Fibroblast of skin of right quadriceps (primary cell): ENCODE results near the gene SHMT2.

Source experiments
- DNase-seq: peaks from one replicate; pipeline ENCODE4 v3.0.0-alpha.2; 2013

Gene SHMT2

DNA sequence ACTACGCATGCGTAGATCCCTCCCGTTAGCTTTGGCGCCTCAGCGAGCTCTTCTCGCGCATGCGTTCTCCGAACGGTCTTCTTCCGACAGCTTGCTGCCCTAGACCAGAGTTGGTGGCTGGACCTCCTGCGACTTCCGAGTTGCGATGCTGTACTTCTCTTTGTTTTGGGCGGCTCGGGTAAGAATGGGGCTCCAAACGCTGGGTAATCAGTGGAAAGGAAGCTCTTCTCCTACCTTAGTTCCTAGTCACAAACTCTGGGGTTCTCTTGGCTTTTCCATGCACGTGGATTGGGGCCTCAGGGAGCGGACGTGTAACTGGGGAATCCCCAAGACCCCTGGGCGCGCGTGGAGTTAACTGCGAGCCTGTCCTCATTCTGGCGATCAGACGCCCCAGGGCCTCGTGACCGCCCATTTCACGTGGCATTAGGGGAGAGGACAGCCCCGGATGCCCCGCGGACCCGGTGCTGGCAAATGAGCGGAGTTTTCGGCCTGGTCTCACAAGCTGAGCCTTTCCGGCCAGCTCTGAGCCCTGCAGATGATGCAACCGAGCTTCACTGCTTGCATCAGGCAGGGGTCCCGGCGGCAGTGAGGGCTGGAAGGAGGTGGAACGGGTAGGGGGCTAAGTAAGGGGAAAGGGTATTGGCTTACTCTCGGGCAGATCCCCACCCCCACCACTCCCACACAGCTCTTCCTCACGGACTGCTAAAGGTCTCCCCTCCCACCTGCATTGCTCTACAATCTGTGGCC is at the start of gene SHMT2:
Gene SHMT2 (plus strand): TSS at position 78 of the 747 bp plus-strand sequence. CDS start 68 bp downstream, at position 146.
- peak; percentile 94 for DNase-seq

DNA sequence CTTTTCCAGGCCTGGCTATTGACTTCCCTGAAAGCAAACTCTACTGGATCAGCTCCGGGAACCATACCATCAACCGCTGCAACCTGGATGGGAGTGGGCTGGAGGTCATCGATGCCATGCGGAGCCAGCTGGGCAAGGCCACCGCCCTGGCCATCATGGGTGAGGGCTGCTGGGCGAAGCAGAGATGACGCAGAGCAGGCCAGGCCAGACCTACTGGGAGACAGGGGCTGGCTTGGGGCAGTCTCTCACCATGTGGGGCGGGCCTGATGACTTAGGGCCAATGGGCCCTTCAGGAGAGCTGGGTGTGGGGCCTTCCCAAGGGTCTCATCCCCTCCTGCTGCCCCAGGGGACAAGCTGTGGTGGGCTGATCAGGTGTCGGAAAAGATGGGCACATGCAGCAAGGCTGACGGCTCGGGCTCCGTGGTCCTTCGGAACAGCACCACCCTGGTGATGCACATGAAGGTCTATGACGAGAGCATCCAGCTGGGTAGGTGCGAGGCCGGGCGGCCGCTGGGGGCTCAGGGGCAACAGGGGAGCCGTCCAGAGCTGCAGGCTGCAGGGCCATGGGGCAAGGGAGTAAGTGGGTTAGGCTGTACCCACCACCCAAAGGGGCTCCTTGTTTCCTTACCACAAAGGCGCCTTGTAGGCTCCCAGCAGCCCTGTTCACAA is 49.1 kb upstream of the SHMT2 start:
- no peak for DNase-seq

DNA sequence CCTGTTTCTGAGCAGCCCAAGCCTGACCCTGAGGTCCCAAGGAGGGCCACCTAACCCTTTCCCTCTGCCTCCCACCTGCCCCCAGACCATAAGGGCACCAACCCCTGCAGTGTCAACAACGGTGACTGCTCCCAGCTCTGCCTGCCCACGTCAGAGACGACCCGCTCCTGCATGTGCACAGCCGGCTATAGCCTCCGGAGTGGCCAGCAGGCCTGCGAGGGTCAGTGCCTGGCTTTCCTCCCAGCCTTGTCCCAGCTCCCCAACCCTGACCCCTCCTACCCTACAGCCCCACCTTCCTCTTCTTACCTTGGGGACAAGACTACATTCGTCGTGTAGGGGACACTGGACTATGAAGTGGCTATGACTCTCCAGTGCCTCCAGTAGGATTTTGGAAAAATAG is 48.4 kb upstream of the SHMT2 start:
- no peak for DNase-seq

DNA sequence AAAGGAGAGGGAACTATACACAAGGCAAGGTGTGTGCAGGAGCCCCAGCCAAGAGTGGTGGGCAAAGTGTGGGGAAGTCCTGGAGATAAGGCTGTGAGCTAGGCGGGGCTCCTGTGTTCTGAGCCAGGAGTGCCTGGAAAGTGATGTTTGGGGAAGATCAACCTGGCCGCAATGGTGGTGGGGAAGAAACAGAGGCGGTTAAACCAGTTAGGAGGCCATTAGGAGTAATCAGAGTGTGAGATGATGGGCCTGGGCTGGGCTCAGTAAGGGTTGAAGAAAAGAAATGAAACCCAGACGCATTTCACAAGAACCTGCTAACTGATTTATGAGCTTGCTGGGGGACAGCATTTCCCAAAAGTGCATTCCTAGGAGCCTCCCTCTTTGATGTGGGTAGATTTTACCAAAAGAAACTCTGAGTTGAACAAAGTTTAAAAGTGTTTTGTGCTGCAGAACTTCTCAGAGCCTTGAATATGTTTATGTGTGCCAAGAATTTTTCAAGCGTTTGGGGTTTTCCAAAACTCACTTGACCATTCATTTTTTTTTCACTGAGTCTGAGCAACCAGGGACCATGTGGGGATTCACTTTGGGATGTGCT is 47.9 kb upstream of the SHMT2 start:
- DNase-seq, result peak; percentile 67

DNA sequence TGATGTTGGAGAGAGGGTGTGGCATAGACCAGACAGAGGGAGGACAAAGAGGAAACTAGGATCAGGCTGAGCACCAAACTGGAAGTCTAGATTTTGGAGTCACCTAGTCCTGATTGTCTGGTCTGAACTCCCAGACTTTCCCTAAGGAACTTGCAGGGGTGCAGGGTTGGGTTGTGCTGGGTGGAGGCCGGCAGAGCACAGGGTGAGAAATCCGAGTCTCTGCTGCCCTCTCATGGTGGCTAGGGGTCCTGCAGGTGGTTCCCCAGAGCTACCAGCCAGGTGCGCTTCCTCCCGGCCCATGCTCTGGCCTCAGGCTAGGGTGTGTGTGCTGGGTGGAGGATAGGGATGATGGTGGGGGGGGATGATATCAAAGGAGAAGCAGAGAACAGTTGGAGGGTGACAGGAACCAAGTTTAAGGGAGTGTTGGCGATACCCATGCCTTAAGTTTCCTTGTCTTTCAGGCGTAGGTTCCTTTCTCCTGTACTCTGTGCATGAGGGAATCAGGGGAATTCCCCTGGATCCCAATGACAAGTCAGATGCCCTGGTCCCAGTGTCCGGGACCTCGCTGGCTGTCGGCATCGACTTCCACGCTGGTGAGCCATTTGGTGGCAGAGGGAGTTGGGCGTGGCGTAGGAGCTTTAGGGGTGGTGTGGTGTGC is 46.5 kb upstream of the SHMT2 start:
- peak; percentile 57 for DNase-seq

DNA sequence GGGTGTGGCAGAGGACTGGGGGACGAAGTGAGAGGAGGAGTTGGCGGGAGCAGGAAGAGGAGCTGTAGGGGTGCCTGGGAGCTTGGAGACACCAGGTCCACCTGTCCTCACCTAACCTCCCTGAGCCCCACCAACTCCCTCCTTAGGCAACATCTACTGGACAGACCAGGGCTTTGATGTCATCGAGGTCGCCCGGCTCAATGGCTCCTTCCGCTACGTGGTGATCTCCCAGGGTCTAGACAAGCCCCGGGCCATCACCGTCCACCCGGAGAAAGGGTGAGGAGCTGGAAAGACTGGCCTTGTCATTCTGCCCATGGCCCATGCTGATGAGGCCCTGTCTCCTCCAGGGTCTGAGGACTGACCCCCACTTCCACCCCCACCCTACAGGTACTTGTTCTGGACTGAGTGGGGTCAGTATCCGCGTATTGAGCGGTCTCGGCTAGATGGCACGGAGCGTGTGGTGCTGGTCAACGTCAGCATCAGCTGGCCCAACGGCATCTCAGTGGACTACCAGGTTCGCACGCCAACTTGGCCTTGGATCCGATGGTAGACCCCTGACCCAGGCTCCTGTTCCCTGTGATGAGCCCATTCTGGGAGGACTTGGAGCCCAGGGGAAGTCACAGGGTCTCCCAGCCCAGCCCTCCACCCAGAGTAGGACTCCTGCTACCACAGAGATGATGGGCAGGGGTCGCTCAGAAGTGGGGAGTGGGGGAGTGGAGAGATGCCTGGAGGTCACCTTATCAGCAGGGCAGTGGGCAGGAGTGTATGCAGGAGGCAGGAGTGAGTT is 45.4 kb upstream of the SHMT2 start:
- DNase-seq, result no peak

DNA sequence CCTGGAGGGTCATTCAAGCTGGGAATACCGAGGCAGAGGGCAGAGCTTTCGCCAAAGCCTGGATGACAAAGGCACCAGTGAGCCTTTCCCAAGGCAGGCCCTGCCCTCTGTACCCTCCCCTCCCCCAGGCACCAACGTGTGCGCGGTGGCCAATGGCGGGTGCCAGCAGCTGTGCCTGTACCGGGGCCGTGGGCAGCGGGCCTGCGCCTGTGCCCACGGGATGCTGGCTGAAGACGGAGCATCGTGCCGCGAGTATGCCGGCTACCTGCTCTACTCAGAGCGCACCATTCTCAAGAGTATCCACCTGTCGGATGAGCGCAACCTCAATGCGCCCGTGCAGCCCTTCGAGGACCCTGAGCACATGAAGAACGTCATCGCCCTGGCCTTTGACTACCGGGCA is 44.1 kb upstream of the SHMT2 start:
- no peak for DNase-seq

DNA sequence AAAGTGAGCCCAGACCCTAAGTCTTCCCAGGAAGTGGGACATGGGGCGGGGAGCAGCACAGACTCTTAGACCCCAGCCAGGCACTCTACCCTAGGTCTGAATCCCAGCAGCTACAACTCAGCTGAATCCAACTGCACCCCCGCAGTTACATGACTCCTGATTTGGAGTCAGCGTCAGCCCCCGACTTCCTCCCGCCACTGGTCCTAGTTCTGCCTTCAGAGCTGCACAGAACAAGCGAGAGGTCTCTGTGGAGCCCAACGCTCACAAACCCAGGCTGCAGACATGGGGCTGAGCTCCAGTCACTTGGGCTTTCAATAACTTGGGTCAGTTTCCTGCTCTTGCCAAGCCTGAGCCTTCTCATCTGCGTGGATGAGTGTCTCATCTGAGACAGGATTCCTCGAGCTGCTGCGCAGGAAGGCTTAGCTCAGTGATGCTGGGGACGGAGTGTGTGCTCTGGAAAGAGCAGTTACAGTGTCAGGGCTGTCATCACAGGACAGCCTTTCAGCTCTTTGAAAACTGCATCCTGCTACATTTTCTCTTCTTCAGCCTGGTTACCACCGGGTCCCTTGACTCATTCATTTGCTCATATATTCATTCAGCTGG is 43.5 kb upstream of the SHMT2 start:
- DNase-seq, result no peak

DNA sequence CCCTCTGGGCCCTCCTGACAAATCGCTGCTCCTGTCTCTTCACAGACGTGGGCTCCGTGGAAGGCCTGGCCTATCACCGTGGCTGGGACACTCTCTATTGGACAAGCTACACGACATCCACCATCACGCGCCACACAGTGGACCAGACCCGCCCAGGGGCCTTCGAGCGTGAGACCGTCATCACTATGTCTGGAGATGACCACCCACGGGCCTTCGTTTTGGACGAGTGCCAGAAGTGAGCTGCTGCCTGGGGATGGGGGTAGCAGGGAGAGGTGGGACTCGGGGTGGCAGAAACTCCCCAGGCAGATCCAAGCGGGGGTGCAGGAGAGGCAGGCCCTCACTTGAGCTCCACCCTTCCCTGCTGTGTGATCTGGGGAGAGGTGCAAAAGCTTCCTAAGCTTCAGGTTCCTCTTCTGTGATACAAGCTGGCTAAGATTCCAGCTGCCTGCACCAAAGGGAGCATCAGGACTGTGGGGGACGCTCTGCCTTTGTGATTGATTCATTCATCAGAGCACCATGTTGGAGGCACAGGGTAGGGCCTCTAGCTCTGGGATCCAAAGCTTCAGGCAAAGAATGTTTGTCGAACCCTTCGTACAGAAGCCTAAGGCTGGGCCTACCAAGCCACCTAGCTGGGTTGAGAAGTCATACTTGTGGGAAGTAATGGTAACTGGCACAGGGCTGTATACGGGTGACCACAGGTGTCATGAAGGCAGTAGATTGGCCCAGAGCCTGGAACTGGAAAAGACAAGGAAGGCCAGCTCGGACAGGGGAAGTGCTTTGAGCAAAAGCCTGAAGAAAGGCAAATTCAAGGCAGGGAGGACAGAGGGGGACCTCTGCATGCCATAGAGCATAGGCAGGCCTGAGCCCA is 42.1 kb upstream of the SHMT2 start:
- no peak for DNase-seq

DNA sequence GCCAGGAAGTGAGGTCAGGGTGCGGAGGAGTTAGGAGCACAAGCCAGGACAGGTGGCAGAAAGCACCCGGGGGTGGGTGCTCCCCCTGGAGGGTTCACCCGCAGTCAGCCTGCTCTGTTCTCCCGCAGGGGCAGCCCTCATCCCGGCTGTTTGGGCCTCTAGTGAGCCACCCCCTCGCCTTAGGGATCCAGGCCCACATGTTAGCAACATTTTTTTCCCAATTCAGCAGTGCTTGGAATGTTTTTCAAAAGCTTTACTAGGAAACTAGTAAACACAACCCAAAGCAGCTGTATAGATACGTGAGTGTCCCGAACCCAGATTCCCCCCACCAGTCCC is 41.5 kb upstream of the SHMT2 start:
- DNase-seq, result no peak

DNA sequence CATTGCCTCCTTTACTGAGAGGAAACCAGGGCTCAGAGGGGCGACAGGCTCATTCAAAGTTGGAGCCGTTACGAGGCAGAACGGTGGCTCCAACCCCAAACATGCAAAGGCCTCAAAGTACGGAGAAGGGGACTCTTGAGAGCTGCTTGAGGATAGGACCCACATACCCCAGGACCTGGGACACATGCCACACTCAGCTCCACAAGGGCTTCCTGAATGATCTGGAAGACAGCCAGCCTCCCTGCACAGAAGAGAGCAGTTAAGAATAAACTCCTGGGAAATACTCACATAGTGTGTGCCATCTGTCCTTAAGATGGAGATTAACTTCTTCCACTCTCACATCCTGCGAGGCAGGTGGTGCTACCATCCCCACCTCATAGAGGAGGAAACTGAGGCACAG is 39.5 kb upstream of the SHMT2 start:
- DNase-seq, result no peak

DNA sequence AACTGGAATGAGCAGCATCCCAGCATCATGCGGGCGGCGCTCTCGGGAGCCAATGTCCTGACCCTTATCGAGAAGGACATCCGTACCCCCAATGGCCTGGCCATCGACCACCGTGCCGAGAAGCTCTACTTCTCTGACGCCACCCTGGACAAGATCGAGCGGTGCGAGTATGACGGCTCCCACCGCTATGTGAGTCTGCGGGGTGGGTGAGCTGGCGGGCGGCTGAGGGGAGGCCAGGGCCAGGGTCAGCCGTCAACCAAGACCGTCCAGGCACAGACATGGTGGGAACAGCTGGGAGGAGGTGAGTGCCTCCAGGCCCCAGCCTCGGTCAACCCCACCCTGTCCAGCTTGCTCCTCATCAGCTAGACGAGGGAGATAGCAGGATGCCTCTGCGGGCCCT is 38.7 kb upstream of the SHMT2 start:
- no peak for DNase-seq

DNA sequence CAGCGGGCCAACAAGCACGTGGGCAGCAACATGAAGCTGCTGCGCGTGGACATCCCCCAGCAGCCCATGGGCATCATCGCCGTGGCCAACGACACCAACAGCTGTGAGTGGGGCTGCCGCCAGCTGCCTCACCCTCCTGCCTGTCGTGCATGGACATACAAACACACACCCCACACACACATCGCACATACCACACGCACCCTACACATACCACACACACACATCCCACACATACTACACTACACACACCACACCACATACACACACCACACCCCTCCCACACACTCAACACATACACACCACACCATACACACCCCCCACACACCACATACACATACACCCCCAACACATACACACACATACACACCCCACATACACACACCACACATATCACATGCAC is 38.1 kb upstream of the SHMT2 start:
- no peak for DNase-seq

DNA sequence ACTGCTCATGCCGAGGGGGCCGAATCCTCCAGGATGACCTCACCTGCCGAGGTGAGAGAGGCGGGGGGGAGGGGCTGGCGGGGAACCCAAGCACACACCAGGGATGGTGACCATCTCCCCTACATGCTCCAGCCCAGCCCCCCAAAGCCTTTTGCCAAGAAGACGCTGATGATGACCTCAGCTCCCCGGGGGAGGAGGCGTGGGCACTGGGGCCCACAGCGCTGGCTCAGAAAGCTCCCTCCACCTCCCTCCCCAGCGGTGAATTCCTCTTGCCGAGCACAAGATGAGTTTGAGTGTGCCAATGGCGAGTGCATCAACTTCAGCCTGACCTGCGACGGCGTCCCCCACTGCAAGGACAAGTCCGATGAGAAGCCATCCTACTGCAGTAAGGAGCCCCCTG is 36.6 kb upstream of the SHMT2 start:
- no peak for DNase-seq

DNA sequence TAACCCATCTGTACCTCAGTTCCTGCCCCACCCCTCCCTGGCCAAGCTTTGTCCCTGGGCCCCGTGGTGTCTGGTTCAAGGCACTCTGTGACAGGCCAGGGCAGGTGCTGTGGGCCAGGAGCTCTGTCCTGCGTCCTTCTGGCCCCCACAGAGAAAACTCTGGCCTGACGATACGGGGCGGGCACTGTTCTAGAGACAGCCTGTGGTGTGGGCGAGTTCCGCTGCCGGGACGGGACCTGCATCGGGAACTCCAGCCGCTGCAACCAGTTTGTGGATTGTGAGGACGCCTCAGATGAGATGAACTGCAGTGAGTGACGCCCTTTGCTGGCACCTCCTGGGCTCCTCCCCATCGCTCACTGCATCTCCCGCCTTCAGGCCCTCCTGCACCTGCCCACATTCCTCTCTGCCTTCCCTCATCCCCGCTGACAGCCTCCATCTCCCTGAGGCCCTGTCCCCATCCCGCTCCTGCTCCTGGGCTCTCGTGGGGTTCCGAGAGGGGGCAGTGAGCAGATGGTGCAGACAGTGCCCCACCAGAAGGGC is 35.7 kb upstream of the SHMT2 start:
- DNase-seq, result no peak

DNA sequence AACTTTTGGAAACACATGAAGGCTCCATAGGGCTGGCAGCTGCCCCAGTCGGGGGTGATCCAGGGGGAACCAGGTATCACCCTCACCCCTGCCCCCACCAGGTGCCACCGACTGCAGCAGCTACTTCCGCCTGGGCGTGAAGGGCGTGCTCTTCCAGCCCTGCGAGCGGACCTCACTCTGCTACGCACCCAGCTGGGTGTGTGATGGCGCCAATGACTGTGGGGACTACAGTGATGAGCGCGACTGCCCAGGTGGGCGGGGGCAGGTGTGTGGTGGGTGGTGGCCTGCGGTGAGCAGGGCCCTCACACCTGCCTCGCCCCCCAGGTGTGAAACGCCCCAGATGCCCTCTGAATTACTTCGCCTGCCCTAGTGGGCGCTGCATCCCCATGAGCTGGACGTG is 35.3 kb upstream of the SHMT2 start:
- DNase-seq, result no peak

DNA sequence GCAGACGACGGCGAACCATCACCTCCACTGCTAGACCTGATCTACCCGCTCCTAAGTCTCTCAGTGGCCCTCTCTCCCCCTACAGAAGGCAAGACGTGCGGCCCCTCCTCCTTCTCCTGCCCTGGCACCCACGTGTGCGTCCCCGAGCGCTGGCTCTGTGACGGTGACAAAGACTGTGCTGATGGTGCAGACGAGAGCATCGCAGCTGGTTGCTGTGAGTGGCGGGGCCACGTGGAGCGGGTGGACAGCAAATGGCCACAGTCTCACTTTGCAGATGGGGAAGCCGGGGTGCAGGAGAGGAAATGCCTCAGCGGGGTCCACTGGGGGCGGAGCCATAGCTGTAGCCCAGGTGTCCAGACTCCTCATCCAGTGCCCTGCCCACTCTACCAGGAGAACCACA is 34.3 kb upstream of the SHMT2 start:
- DNase-seq, result no peak

DNA sequence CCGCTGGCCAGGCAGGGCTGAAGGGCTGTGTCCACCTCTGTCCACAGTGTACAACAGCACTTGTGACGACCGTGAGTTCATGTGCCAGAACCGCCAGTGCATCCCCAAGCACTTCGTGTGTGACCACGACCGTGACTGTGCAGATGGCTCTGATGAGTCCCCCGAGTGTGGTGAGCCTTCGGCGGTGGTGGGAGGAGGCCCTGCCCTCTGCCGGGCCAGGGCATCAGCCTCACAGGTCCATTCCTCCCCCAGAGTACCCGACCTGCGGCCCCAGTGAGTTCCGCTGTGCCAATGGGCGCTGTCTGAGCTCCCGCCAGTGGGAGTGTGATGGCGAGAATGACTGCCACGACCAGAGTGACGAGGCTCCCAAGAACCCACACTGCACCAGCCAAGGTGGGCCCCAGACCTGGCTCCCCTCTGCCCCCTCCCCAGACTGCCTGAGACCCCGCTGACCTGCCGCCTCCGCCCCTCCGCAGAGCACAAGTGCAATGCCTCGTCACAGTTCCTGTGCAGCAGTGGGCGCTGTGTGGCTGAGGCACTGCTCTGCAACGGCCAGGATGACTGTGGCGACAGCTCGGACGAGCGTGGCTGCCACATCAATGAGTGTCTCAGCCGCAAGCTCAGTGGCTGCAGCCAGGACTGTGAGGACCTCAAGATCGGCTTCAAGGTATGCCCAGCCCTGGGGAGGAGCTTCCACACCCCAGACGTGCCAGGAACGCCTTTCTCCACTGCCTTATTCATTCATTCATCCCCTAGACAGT is 33.7 kb upstream of the SHMT2 start:
- DNase-seq, result no peak

DNA sequence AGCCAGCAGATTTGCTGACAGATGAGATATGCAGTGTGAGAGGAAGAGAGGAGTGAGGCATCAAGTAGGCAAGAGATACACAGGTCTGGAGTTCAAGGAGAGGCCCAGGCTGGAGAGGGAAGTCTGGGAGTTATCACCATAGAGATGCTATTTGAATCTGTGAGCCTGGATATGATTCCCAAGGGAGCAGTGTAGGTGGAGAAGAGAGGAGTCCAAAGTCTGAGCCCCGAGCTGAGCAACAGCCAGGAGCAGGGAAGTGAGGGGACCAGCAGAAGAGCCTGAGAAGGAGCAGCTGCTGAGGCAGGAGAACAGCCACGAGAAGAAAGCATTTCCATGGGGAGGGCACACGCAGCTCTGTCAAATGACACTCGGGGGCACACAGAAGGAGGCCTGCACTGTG is 33.1 kb upstream of the SHMT2 start:
- DNase-seq, result no peak

DNA sequence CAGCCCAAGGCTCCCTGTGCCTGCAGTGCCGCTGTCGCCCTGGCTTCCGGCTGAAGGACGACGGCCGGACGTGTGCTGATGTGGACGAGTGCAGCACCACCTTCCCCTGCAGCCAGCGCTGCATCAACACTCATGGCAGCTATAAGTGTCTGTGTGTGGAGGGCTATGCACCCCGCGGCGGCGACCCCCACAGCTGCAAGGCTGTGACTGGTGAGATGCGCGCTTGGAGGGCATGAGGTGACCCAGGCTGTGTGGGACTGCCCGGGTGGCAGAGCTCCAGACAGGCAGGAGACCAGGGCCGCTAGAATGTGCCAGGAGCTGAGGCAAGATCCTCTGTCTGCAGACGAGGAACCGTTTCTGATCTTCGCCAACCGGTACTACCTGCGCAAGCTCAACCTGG is 32.6 kb upstream of the SHMT2 start:
- no peak for DNase-seq

DNA sequence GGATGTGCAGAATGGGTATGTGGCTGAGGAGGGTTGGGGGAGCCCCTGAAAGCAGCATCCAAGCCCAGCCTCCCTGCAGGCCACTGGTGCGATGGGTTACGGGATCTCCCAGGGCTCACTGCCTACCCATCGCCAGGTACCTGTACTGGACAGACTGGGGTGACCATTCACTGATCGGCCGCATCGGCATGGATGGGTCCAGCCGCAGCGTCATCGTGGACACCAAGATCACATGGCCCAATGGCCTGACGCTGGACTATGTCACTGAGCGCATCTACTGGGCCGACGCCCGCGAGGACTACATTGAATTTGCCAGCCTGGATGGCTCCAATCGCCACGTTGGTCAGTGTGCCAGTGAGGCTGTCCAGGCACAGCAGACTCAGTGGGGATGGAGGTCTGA is 31.2 kb upstream of the SHMT2 start:
- no peak for DNase-seq
